Nephron (organoid): ENCODE results near the gene AP3B1.

Experiments
- H3K27ac Mint-ChIP-seq, 3 experiments: 2 replicates each; pipeline ENCODE4 v1.8.0; 2020; ENCODE audit warnings: mixed read lengths in 3 of 3, mild to moderate bottlenecking in 2 of 3, moderate library complexity in 1 of 3
- H3K27me3 Mint-ChIP-seq: 2 replicates; pipeline ENCODE4 v1.8.0; 2021; ENCODE audit warnings: low read depth, mild to moderate bottlenecking, moderate library complexity, mixed read lengths
- H3K36me3 Mint-ChIP-seq: 2 replicates; pipeline ENCODE4 v1.8.0; 2020; ENCODE audit warnings: low read depth, mixed read lengths
- H3K4me1 Mint-ChIP-seq: 2 replicates; pipeline ENCODE4 v1.8.0; 2020; ENCODE audit warnings: mixed read lengths
- H3K4me3 Mint-ChIP-seq, 3 experiments: 2 replicates each; pipeline ENCODE4 v1.8.0; 2020; ENCODE audit warnings: mild to moderate bottlenecking in 3 of 3, mixed read lengths in 3 of 3, moderate library complexity in 2 of 3
- H3K9me3 Mint-ChIP-seq: 2 replicates; pipeline ENCODE4 v1.8.0; 2020; ENCODE audit warnings: mixed read lengths
- CTCF ChIP-seq, 3 experiments: fragments of 200-600 bp; sonication (generic); IDR thresholded peaks; one replicate each; pipeline ENCODE4 v1.5.0; 2021; ENCODE audit warnings: antibody characterized with exemption in 3 of 3; ENCODE audit not compliant: unreplicated experiment in 3 of 3

The AP3B1 gene

GRCh38 chr5:77987331-77987730, 307.2 kb downstream of the AP3B1 start:
- peaks cover 19% of the 10 kb centered on the region for H3K4me1 Mint-ChIP-seq
- H3K36me3 Mint-ChIP-seq, result no peaks in the 10 kb centered on the region
- no peak overlapping the region for H3K27ac Mint-ChIP-seq
- peaks cover 2% of the 10 kb centered on the region for H3K9me3 Mint-ChIP-seq
- no peak overlapping the region for H3K4me3 Mint-ChIP-seq
- no peak for TF ChIP-seq CTCF (IDR thresholded peaks at IDR 0.05; ENCODE audit: unreplicated experiment in 3 of 3)
- peaks cover 37% of the 10 kb centered on the region for H3K27me3 Mint-ChIP-seq

- H3K9me3 Mint-ChIP-seq, result peaks cover 7% of the 10 kb centered on the region
- H3K4me1 Mint-ChIP-seq, result peaks cover 18% of the 10 kb centered on the region
- H3K27me3 Mint-ChIP-seq, result peaks cover 48% of the 10 kb centered on the region
- no peak for TF ChIP-seq CTCF (IDR thresholded peaks at IDR 0.05; ENCODE audit: unreplicated experiment in 3 of 3)
- no peak overlapping the region for H3K27ac Mint-ChIP-seq
- H3K36me3 Mint-ChIP-seq, result no peaks in the 10 kb centered on the region
- H3K4me3 Mint-ChIP-seq, result no peak overlapping the region
Observed at GRCh38 chr5:77986261-77986660, 308.2 kb downstream of the AP3B1 start.

DNA sequence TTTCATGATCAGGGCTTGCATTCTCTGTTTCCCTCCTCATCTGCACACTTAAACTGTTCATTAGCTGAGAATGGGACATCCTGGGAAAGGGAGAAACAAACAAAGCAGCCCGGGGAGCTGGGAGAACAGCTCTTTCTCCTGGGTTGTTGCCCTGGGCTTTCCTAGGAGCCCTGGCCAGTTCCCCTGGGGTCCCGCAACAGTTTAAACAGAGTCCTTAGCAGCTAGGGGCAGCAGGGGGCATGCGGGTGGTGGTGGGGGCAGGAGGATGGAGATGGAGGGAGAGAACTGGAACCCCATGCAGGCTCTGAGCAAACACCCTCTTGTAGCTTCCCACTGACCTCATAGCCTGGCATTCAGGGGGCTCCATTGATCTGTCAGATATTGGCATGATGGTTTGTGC, 309.3 kb downstream of the AP3B1 start:
- Mint-ChIP-seq H3K27me3 (peaks cover 55% of the 10 kb centered on the region), H3K27ac (peak overlapping the region in 1 of 3 experiments; percentile 60), H3K9me3 (peaks cover 7% of the 10 kb centered on the region), H3K4me1 (peaks cover 17% of the 10 kb centered on the region), H3K4me3 (no peak overlapping the region), H3K36me3 (no peaks in the 10 kb centered on the region)
- no peak for TF ChIP-seq CTCF (IDR thresholded peaks at IDR 0.05; ENCODE audit: unreplicated experiment in 3 of 3)

DNA sequence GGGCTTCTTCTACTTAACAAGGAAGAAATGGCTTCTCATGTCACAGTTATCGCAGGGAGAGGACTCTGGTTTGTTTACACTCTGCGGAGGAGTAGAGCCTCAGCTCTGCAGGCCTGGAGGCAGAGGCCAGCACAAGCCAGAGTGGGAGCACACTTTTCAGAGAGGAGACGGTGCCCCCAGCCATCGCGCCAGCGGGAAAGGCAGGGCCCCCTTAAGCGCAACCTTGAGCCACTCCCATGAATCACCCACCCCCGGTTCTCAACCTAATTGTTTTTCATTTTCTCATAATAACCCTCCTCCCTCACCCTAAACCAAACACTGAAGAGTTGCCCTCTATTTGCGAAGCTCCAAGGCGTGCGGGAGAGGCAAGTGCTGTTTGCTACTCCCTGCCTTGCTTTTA, 309.9 kb downstream of the AP3B1 start:
- H3K27me3 Mint-ChIP-seq, result peaks cover 56% of the 10 kb centered on the region
- peak overlapping the region in 1 of 3 experiments; percentile 6 for H3K4me3 Mint-ChIP-seq
- peaks cover 15% of the 10 kb centered on the region for H3K4me1 Mint-ChIP-seq
- H3K36me3 Mint-ChIP-seq, result no peaks in the 10 kb centered on the region
- H3K27ac Mint-ChIP-seq, result peak overlapping the region in 2 of 3 experiments; percentile 19 to 60
- peaks cover 7% of the 10 kb centered on the region for H3K9me3 Mint-ChIP-seq
- TF ChIP-seq CTCF (IDR thresholded peaks at IDR 0.05; ENCODE audit: unreplicated experiment in 3 of 3), result no peak

DNA sequence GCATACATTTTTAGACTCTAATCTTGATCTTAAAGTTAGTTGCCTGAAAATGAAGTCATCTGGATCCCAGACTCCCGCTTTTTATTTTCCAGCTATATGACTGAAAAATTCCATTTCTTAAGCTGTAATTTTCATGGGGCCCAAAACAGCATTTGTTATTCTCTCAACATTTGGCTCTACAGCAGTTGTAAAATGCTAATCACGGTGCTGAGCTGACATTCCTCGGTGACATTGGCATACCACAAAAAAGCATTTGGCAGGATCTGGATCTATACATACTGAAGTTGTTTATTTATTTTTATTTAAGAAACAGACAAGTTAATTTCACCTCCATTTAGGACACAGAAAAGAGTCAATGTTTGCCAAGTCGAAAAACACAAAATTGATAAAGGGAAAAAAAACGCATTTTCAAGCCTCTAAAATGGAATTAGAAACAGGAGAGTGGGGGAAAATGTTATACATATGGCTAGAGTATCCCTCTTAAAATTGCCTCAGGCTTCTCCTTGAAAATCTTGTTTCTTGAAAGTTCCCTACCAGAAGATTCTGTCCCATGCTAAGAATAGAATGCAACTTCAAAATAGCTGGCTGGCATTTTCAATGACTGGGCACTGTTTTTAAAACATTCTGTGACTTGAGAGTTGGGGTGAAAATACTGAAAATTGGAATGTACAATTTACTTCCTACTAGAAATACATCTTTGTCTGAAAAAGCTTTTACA, 310.9 kb downstream of the AP3B1 start:
- no peak overlapping the region for H3K4me3 Mint-ChIP-seq
- no peaks in the 10 kb centered on the region for H3K36me3 Mint-ChIP-seq
- no peak overlapping the region for H3K27ac Mint-ChIP-seq
- peaks cover 15% of the 10 kb centered on the region for H3K4me1 Mint-ChIP-seq
- TF ChIP-seq CTCF (IDR thresholded peaks at IDR 0.05; ENCODE audit: unreplicated experiment in 3 of 3), result no peak
- H3K27me3 Mint-ChIP-seq, result peaks cover 63% of the 10 kb centered on the region
- H3K9me3 Mint-ChIP-seq, result peaks cover 7% of the 10 kb centered on the region

DNA sequence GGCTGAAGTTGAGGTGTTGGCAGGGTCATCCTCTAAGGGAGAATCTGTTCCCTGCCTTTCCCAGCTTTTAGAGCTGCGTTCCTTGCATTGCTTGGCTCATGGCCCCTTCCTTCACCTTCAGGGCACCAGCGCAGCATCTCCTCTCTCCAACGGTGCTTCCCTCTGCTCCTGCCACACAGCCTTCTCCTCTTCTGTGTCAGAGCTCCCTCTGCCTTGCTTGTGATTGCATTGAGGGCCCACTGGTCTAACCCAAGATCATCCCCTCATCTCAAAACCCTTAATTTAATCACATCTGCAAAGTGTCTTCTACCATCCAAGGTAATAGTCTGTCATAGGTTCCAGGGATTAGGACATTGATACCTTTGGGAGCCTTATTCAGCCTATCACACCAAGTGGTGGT, 312.7 kb downstream of the AP3B1 start:
- Mint-ChIP-seq H3K27me3 (peaks cover 72% of the 10 kb centered on the region), H3K4me3 (no peak overlapping the region), H3K4me1 (peaks cover 15% of the 10 kb centered on the region), H3K27ac (no peak overlapping the region), H3K9me3 (peaks cover 9% of the 10 kb centered on the region), H3K36me3 (no peaks in the 10 kb centered on the region)
- TF ChIP-seq CTCF (IDR thresholded peaks at IDR 0.05; ENCODE audit: unreplicated experiment in 3 of 3), result no peak
